H1 (cell line): ENCODE data around the gene ECD. TPM values are rescaled to one million over a fixed set of nuclear protein-coding genes. Genes with fewer than 3 reads are reported as not detected.
A peak's percentile ranks its signal among the peaks of the same experiment; 100 is the strongest.

ENCODE experiments used
- EP300 ChIP-seq, 2 experiments: IDR thresholded peaks; 1 replicate in 1 of 2; 2 replicates in 1 of 2; pipeline ENCODE4 v1.6.1; 2011 to 2012; ENCODE audit warnings: low read depth in 2 of 2, low read length in 2 of 2, mild to moderate bottlenecking in 2 of 2, borderline replicate concordance in 1 of 2, inconsistent platforms in 1 of 2, moderate library complexity in 1 of 2
- GABPA ChIP-seq: IDR thresholded peaks from 2 replicates; pipeline ENCODE4 v1.6.1; 2011; ENCODE audit warnings: mild to moderate bottlenecking, low read length, moderate library complexity, borderline replicate concordance; ENCODE audit not compliant: insufficient read depth
- MAFK ChIP-seq: IDR thresholded peaks from 2 replicates; pipeline ENCODE4 v1.6.1; 2012; ENCODE audit warnings: low read depth, mild to moderate bottlenecking, improper control_type of control experiment, low read length
- POLR2A ChIP-seq, 2 experiments: IDR thresholded peaks; 1 replicate in 1 of 2; 2 replicates in 1 of 2; pipeline ENCODE4 v1.6.1; 2011; ENCODE audit warnings: low read depth in 2 of 2, low read length in 2 of 2, mild to moderate bottlenecking in 2 of 2; ENCODE audit errors: control extremely low read depth in 1 of 2
- POLR2AphosphoS5 ChIP-seq: IDR thresholded peaks from 2 replicates; pipeline ENCODE4 v1.6.1; 2011; ENCODE audit warnings: low read depth, low read length
- SAP30 ChIP-seq: fragments of 300-600 bp; sonication (generic); IDR thresholded peaks from 2 replicates; pipeline ENCODE4 v1.7.1; 2012; ENCODE audit warnings: low read length, moderate library complexity, mild to moderate bottlenecking, inconsistent platforms; ENCODE audit not compliant: insufficient read depth, insufficient replicate concordance
- SIRT6 ChIP-seq: IDR thresholded peaks from one replicate; pipeline ENCODE4 v1.7.1; 2012; ENCODE audit warnings: low read length, inconsistent platforms
- TAF1 ChIP-seq: IDR thresholded peaks from 2 replicates; pipeline ENCODE4 v1.6.1; 2011; ENCODE audit warnings: mild to moderate bottlenecking, low read depth, low read length
- TCF12 ChIP-seq: IDR thresholded peaks from 2 replicates; pipeline ENCODE4 v1.6.1; 2011; ENCODE audit warnings: low read depth, mild to moderate bottlenecking, low read length
- YY1 ChIP-seq: IDR thresholded peaks from 2 replicates; pipeline ENCODE4 v1.6.1; 2011; ENCODE audit warnings: low read depth, mild to moderate bottlenecking, low read length
- polyA plus RNA-seq, 7 experiments: library from polyadenylated mRNA; depleted of rRNA in 3 of 7; stranded (reverse) in 5 of 7; unstranded in 2 of 7; fragments of >200 nt in 5 of 7; fragments of 200-250 nt in 2 of 7; gene quantifications; 1 replicate in 5 of 7; 2 replicates in 1 of 7; 4 replicates in 1 of 7; pipeline versions ENCODE4 v1.2.1 to v1.2.3, GENCODE V29; 2011 to 2013; ENCODE audit warnings: missing spikeins in 2 of 7, mixed read lengths in 2 of 7
- total RNA-seq: library from RNA; stranded (reverse); fragmentation: NEBNext Ultra II Directional; extraction: Animal tissue kit (Norgen Biotek cat#: 25700); gene quantifications from 2 replicates; pipeline ENCODE4 v1.2.1, GENCODE V29; 2021

The ECD gene
- total and polyA plus RNA-seq, 2 of the 8 experiments (the other 6 are each of a cell fraction or from before 2014, with no cell fraction given) = 27.1 to 38.0 TPM

- TF ChIP-seq GABPA = peak; percentile 94
- no peak for TF ChIP-seq SIRT6
- TF ChIP-seq POLR2A (IDR thresholded peaks at IDR 0.05; ENCODE audit: control extremely low read depth in 1 of 2, low read depth in 2 of 2, low read length in 2 of 2) = peak; percentile 67 to 93
- TF ChIP-seq EP300 (IDR thresholded peaks at IDR 0.05; ENCODE audit: borderline replicate concordance in 1 of 2, low read depth in 2 of 2, low read length in 2 of 2) = peak in 1 of 2 experiments; percentile 63; a peak in 1 of 3 replicates
- peak; percentile 4; the same call in 1 of the 2 replicates for TF ChIP-seq YY1
- TF ChIP-seq MAFK = no peak
- TF ChIP-seq TCF12 = no peak
- TF ChIP-seq SAP30 = peak; percentile 54
- peak; percentile 94 for TF ChIP-seq TAF1
- peak; percentile 90 for TF ChIP-seq POLR2AphosphoS5
These were observed at the start of gene ECD, which contains the start of gene FAM149B1 (continued) for GRCh38 chr10:73167783-73168464.
